Type B pancreatic cell (in vitro differentiated cells): ENCODE results near the gene PRDM16. TPM values are rescaled to one million over a fixed set of nuclear protein-coding genes. Genes with fewer than 3 reads are reported as not detected.
A peak's percentile ranks its signal among the peaks of the same experiment; 100 is the strongest.

Experiments used
- DNase-seq: peaks from one replicate; pipeline ENCODE4 v3.0.0; 2021; ENCODE audit warnings: mixed read lengths; ENCODE audit not compliant: unreplicated experiment; ENCODE audit errors: extremely low spot score
- H3K27ac Mint-ChIP-seq: 2 replicates; pipeline ENCODE4 v1.8.0; 2021; ENCODE audit warnings: mild to moderate bottlenecking, mixed read lengths
- H3K27me3 Mint-ChIP-seq: 2 replicates; pipeline ENCODE4 v1.8.0; 2021; ENCODE audit warnings: mixed read lengths
- H3K36me3 Mint-ChIP-seq: 2 replicates; pipeline ENCODE4 v1.8.0; 2021; ENCODE audit warnings: mixed read lengths
- H3K4me1 Mint-ChIP-seq: one replicate; pipeline ENCODE4 v1.8.0; 2021; ENCODE audit warnings: mixed read lengths; ENCODE audit not compliant: unreplicated experiment
- H3K4me3 Mint-ChIP-seq: 2 replicates; pipeline ENCODE4 v1.8.0; 2021; ENCODE audit warnings: mild to moderate bottlenecking, mixed read lengths
- H3K9me3 Mint-ChIP-seq: 2 replicates; pipeline ENCODE4 v1.8.0; 2021; ENCODE audit warnings: mixed read lengths
- total RNA-seq: library from RNA; stranded (reverse); gene quantifications from 2 replicates; pipeline ENCODE4 v1.2.1, GENCODE V29; 2021; ENCODE audit warnings: low replicate concordance
- TF ChIP-seq, protein P1 (sequence below): fragments of 200-600 bp; sonication (generic); conservative IDR thresholded peaks from 2 replicates; pipeline ENCODE4 v1.5.0; 2021; ENCODE audit warnings: antibody characterized with exemption, mild to moderate bottlenecking

PRDM16 gene
- total RNA-seq, 1 donor from 2014 or later = 23.6 TPM

DNA sequence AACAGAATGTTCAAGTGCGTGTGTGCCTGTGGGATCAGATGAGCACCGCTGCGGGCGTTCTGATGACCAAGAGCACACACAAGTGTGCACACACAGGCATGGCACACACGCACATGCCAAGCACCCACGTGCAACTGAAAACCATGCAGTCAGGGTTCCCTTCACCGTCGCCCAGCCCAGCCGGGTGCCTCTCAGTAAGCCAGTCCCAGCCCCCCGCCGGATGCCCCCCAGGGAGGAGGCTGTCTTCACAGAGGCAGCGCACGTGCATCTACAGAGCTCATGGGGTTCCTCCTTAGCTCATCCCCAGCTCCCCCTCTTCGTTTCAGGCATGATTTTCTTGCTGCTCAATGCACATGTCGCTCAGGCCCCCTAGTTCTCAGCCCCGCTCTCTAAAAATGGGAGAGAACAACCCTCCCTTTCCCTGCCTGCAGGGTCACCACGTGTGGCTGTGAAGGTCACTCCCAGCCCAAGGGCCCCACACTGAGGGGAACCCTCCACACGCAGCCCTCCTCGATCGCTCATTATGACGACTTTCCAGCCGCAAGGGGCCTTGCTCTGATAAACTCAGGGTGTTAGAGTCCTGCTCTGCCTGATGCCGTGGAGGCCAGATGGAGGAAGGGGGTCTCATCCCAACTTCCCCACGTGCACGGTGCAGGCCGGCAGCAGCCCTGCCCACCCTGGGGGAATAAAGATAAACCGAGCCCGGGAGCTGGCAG is 355.1 kb downstream of the PRDM16 start:
- no peak for DNase-seq
- TF ChIP-seq, protein P1, sequence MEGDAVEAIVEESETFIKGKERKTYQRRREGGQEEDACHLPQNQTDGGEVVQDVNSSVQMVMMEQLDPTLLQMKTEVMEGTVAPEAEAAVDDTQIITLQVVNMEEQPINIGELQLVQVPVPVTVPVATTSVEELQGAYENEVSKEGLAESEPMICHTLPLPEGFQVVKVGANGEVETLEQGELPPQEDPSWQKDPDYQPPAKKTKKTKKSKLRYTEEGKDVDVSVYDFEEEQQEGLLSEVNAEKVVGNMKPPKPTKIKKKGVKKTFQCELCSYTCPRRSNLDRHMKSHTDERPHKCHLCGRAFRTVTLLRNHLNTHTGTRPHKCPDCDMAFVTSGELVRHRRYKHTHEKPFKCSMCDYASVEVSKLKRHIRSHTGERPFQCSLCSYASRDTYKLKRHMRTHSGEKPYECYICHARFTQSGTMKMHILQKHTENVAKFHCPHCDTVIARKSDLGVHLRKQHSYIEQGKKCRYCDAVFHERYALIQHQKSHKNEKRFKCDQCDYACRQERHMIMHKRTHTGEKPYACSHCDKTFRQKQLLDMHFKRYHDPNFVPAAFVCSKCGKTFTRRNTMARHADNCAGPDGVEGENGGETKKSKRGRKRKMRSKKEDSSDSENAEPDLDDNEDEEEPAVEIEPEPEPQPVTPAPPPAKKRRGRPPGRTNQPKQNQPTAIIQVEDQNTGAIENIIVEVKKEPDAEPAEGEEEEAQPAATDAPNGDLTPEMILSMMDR = no peak
- no peak overlapping the region for H3K4me3 Mint-ChIP-seq
- peaks cover 36% of the 10 kb centered on the region for H3K4me1 Mint-ChIP-seq
- peaks cover 16% of the 10 kb centered on the region for H3K27me3 Mint-ChIP-seq
- no peaks in the 10 kb centered on the region for H3K36me3 Mint-ChIP-seq
- peak overlapping the region; percentile 80 for H3K27ac Mint-ChIP-seq
- H3K9me3 Mint-ChIP-seq = no peaks in the 10 kb centered on the region

DNA sequence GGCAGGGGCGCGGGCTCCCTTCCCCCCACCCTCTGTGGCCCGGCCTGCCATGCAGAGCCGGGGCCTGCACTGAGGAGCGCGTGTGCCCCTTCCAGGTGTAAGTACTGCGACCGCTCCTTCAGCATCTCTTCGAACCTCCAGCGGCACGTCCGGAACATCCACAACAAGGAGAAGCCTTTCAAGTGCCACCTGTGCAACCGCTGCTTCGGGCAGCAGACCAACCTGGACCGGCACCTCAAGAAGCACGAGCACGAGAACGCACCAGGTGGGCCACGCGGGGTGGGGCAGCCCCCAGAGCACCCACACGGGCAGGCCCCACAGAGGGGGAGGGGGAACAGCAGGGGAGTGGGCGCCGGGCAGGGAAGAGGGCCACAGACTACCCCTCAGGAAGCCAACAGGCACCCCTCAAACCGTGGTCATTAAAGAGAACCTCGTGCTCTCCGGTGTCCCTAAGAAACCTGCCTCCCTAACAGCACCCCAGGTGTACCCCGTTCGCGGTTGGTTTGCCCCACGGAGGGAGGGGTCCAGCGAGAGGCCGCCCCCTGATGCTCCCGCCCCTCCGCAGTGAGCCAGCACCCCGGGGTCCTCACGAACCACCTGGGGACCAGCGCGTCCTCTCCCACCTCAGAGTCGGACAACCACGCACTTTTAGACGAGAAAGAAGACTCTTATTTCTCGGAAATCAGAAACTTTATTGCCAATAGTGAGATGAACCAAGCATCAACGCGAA is 356.6 kb downstream of the PRDM16 start:
- Mint-ChIP-seq H3K9me3 (no peaks in the 10 kb centered on the region), H3K36me3 (no peaks in the 10 kb centered on the region), H3K4me1 (peaks cover 24% of the 10 kb centered on the region), H3K27me3 (peaks cover 10% of the 10 kb centered on the region), H3K27ac (no peak overlapping the region), H3K4me3 (no peak overlapping the region)
- TF ChIP-seq, protein P1 = no peak
- DNase-seq = no peak

DNA sequence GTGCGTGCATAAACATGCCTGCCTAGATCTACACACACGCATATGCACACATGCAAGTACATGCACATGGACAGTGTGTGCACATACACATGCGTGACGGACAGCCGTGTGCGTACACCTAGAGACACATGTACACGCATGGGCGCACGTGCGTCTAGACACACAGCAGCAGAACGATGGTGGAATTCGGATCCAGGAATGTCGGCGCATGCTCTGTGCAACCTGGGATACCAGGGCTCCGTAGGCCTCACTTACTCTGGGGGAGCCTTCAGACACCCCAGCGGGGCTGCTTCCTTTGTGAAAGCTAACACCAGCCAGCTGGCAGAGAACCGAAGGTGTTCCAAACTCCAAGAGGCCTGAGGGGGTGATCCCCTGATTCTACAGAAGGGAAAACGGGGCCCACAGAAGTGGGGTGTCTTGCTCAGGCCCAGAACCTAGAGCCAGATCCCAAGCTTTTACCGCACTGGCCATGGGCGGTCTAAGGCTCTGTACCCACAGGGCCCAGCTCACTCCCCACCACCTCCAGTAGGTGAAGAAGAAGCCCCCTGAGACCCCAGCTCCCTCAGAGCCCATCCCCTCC is 358.0 kb downstream of the PRDM16 start:
- no peaks in the 10 kb centered on the region for H3K36me3 Mint-ChIP-seq
- no peak for DNase-seq

DNA sequence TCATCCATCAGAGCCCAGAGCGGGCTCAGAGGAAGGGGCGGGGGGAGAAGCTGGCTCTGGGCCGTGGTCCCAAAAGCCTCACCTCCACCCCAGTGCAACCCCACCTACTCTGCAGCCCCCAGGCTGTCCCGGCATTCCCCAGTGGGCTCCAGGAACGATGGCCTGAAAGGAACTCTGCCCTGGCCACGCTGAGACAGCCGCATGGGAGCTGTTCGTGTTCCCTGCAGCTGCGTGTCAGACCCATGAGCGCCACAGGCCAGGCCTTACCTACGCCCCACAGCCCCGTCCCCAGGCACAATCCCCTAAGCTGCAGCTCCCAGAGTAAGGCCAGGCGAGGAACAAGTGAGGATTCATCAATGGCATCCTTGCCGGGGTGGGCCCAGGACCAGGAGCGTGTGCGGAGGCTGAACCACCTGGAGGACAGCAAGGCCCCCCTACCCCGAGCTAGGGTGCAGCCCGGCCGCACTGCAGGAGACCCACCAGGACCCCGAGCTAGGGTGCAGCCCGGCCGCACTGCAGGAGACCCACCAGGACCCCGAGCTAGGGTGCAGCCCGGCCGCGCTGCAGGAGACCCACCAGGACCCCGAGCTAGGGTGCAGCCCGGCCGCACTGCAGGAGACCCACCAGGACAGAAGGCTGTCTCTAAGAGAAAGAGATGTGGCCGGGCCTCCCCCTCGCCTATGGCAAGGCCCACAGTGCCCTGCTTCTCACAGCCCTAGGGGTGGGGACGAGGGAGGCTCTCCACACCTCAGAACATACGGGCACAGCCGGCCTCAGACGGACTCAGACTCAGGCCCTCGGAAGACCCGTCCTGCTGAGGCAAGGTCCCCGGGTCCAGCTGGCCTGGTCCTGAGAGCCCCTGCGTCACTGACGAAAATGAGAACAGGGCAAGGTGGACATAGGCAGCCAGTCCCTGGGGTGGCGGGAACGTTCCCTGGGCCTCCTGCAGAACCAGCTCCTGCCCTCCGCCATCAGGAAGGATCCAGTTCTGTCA is 359.0 kb downstream of the PRDM16 start:
- no peaks in the 10 kb centered on the region for H3K9me3 Mint-ChIP-seq
- TF ChIP-seq, protein P1 = no peak
- no peaks in the 10 kb centered on the region for H3K27me3 Mint-ChIP-seq
- peaks cover 14% of the 10 kb centered on the region for H3K4me1 Mint-ChIP-seq
- no peak overlapping the region for H3K27ac Mint-ChIP-seq
- H3K4me3 Mint-ChIP-seq = no peak overlapping the region
- no peak for DNase-seq
- H3K36me3 Mint-ChIP-seq = no peaks in the 10 kb centered on the region

More for the DNA sequence above, 358.0 kb downstream of the PRDM16 start:
- Mint-ChIP-seq H3K9me3 (no peaks in the 10 kb centered on the region), H3K27me3 (peaks cover 1% of the 10 kb centered on the region), H3K27ac (peak overlapping the region; percentile 41), H3K4me1 (peaks cover 17% of the 10 kb centered on the region), H3K4me3 (no peak overlapping the region)
- TF ChIP-seq, protein P1 = no peak

GRCh38 chr1:3428899-3429298 is 359.9 kb downstream of the PRDM16 start:
- Mint-ChIP-seq H3K27me3 (no peaks in the 10 kb centered on the region), H3K4me1 (peaks cover 11% of the 10 kb centered on the region), H3K9me3 (no peaks in the 10 kb centered on the region), H3K27ac (no peak overlapping the region), H3K4me3 (no peak overlapping the region), H3K36me3 (no peaks in the 10 kb centered on the region)
- TF ChIP-seq, protein P1 = no peak
- DNase-seq = no peak
